Measurements from ENCODE around the gene SURF4. TPM values are rescaled to one million over a fixed set of nuclear protein-coding genes. Genes with fewer than 3 reads are reported as not detected.

The SURF4 gene
- total and polyA plus RNA-seq, 2 of the 13 experiments (the other 11 are each of a cell fraction or from before 2014, with no cell fraction given): 220 to 265 TPM

GRCh38 chr9:133323991-133324703 is 51.7 kb downstream of the SURF4 start:
- Histone ChIP-seq H3K4me3 (replicated peaks in 1 of 3; ENCODE audit: insufficient read depth in 1 of 3, low read depth in 2 of 3, low read length in 3 of 3) (no peak overlapping the region), H3K4me2 (ENCODE audit: low read depth, low read length) (no peak overlapping the region), H3K9ac (ENCODE audit: insufficient read depth, low read depth, low read length) (no peak overlapping the region), H3K79me2 (ENCODE audit: insufficient read depth, low read length) (no peaks in the 10 kb centered on the region), H4K20me1 (ENCODE audit: insufficient read depth, low read length) (no peaks in the 10 kb centered on the region), H3K9me3 (ENCODE audit: low read length) (peaks cover 9% of the 10 kb centered on the region; the same call in 1 of the 2 replicates), H3K27ac (ENCODE audit: extremely low read length, insufficient read depth, low read length) (no peak overlapping the region), H3K4me1 (ENCODE audit: insufficient read depth, low read length) (no peaks in the 10 kb centered on the region), H3K27me3 (ENCODE audit: control insufficient read depth in 1 of 2, insufficient read depth in 2 of 2, low read length in 2 of 2) (peaks cover 0 to 1% of the 10 kb centered on the region in 2 experiments; a peak in 2 of 5 replicates), H3K36me3 (replicated peaks in 1 of 2; ENCODE audit: control insufficient read depth in 1 of 2, insufficient read depth in 2 of 2, low read length in 2 of 2) (no peaks in the 10 kb centered on the region), H2AFZ (ENCODE audit: low read length) (no peak overlapping the region)
- no peak for TF ChIP-seq SCMH1 (CRISPR knock-in tag; IDR thresholded peaks at IDR 0.05; ENCODE audit: borderline replicate concordance)
- no peak for TF ChIP-seq TFDP1 (CRISPR knock-in tag; IDR thresholded peaks at IDR 0.05; ENCODE audit: borderline replicate concordance)
- no peak for TF ChIP-seq NR2F1 (CRISPR knock-in tag; IDR thresholded peaks at IDR 0.05)
- TF ChIP-seq PRPF4 (IDR thresholded peaks at IDR 0.05; ENCODE audit: low read depth, low read length, poor library complexity, severe bottlenecking): no peak
- ChIA-PET POLR2A (no interaction called here), CTCF (ENCODE audit: low intra/inter-chr PET ratio, low total read pairs) (no interaction called here)
- in situ Hi-C loops (cut with HindIII; ENCODE audit: extremely low pct_ligation_motif_present, low pct_unique_long_range_greater_than_20kb) (loop anchor here (10.0 kb wide), 1 partner anchor 79 kb away; no protein-coding TSS in a partner anchor), intact Hi-C loops (cut with micrococcal nuclease; ENCODE audit: unreplicated experiment) (no loop called here)
- ATAC-seq (no peak), DNase-seq (ENCODE audit: low spot score) (no peak), FAIRE-seq (no peak)
- BruUV-seq (replicated peaks): no TSS peak
- WGBS (ENCODE audit: low lambda C conversion rate): 31% methylated on average over 13 of the region's 13 CpGs

- Histone ChIP-seq H3K4me2 (ENCODE audit: low read depth, low read length) (no peak overlapping the region), H3K27ac (ENCODE audit: extremely low read length, insufficient read depth, low read length) (no peak overlapping the region), H3K27me3 (ENCODE audit: control insufficient read depth in 1 of 2, insufficient read depth in 2 of 2, low read length in 2 of 2) (peaks cover 1 to 2% of the 10 kb centered on the region in 2 experiments; a peak in 2 of 5 replicates), H3K4me3 (replicated peaks in 1 of 3; ENCODE audit: insufficient read depth in 1 of 3, low read depth in 2 of 3, low read length in 3 of 3) (no peak overlapping the region), H4K20me1 (ENCODE audit: insufficient read depth, low read length) (no peaks in the 10 kb centered on the region), H3K36me3 (replicated peaks in 1 of 2; ENCODE audit: control insufficient read depth in 1 of 2, insufficient read depth in 2 of 2, low read length in 2 of 2) (no peaks in the 10 kb centered on the region), H3K4me1 (ENCODE audit: insufficient read depth, low read length) (no peaks in the 10 kb centered on the region), H3K79me2 (ENCODE audit: insufficient read depth, low read length) (no peaks in the 10 kb centered on the region), H2AFZ (ENCODE audit: low read length) (no peak overlapping the region), H3K9me3 (ENCODE audit: low read length) (peaks cover 9% of the 10 kb centered on the region; the same call in 1 of the 2 replicates), H3K9ac (ENCODE audit: insufficient read depth, low read depth, low read length) (no peak overlapping the region)
- intact Hi-C loops (cut with micrococcal nuclease; ENCODE audit: unreplicated experiment) (no loop called here), in situ Hi-C loops (cut with HindIII; ENCODE audit: extremely low pct_ligation_motif_present, low pct_unique_long_range_greater_than_20kb) (loop anchor here (10.0 kb wide), 1 partner anchor 78 kb away; no protein-coding TSS in a partner anchor)
- CTCF ChIA-PET (ENCODE audit: low intra/inter-chr PET ratio, low total read pairs): no interaction called here
- no TSS peak for BruUV-seq (replicated peaks)
- 54% methylated on average over 10 of the region's 10 CpGs for WGBS (ENCODE audit: low lambda C conversion rate)
- ATAC-seq (no peak), FAIRE-seq (no peak), DNase-seq (ENCODE audit: low spot score) (no peak)
- POLR2A ChIA-PET: no interaction called here
- TF ChIP-seq AHDC1 (CRISPR knock-in tag; IDR thresholded peaks at IDR 0.05; ENCODE audit: borderline replicate concordance) (no peak), ZNF616 (CRISPR knock-in tag; IDR thresholded peaks at IDR 0.05; ENCODE audit: low read depth) (no peak), MYC (CRISPR knock-in tag; IDR thresholded peaks at IDR 0.05; ENCODE audit: borderline replicate concordance) (no peak)
Observed at GRCh38 chr9:133323211-133323610, 52.6 kb downstream of the SURF4 start.
